Esophagus muscularis mucosa (tissue), 4 donors: ENCODE data around the gene SLC37A3. TPM values are rescaled to one million over a fixed set of nuclear protein-coding genes. Genes with fewer than 3 reads are reported as not detected.

Experiments
- DNase-seq: peaks from one replicate; pipeline ENCODE4 v3.0.0-alpha.2; 2017; ENCODE audit errors: extremely low spot score
- H3K27ac ChIP-seq, 4 donors: fragments of 200-600 bp; sonication (generic); replicated peaks in 1 of 4; 1 replicate in 3 of 4; 2 replicates in 1 of 4; pipeline ENCODE4 v1.5.1; 2016 to 2019; ENCODE audit warnings: mild to moderate bottlenecking in 1 of 4
- H3K27me3 ChIP-seq, 4 donors: fragments of 200-600 bp; sonication (generic); one replicate each; pipeline versions ENCODE4 v1.5.1 to v1.6.0; 2016 to 2019
- H3K36me3 ChIP-seq, 4 donors: fragments of 200-600 bp; sonication (generic); one replicate each; pipeline ENCODE4 v1.5.1; 2016 to 2019
- H3K4me1 ChIP-seq, 4 donors: fragments of 200-600 bp; sonication (generic); one replicate each; pipeline ENCODE4 v1.5.1; 2016 to 2019
- H3K4me3 ChIP-seq, 4 donors: fragments of 200-600 bp; sonication (generic); 1 replicate in 2 of 4; 2 replicates in 2 of 4; pipeline ENCODE4 v1.5.1; 2016 to 2019; ENCODE audit warnings: mild to moderate bottlenecking in 4 of 4, moderate library complexity in 1 of 4
- H3K9me3 ChIP-seq, 4 donors: fragments of 200-600 bp; sonication (generic); 1 replicate in 3 of 4; 2 replicates in 1 of 4; pipeline ENCODE4 v1.5.1; 2016 to 2019
- EP300 ChIP-seq: sonication (generic); formaldehyde crosslinking; IDR thresholded peaks from one replicate; pipeline ENCODE4 v1.6.1; 2017; ENCODE audit warnings: antibody characterized with exemption
- POLR2A ChIP-seq: fragments of 450-650 bp; IDR thresholded peaks from one replicate; pipeline ENCODE4 v1.6.1; 2017; ENCODE audit warnings: antibody characterized with exemption, moderate library complexity, mild to moderate bottlenecking, low read depth
- POLR2AphosphoS5 ChIP-seq, 2 donors: sonication (generic); formaldehyde crosslinking; IDR thresholded peaks; one replicate each; pipeline ENCODE4 v1.6.1; 2017; ENCODE audit warnings: antibody characterized with exemption in 2 of 2
- WGBS: methylation state at CpG from one replicate; pipeline ENCODE4 v1.1.5; 2018; 5-methylcytosine and 5-hydroxymethylcytosine counted together
- intact Hi-C: fragments of 100-400 bp; cut with DNase I; formaldehyde crosslinking; loops from one replicate; pipeline ENCODE4 v1.15.1; 2023
- total RNA-seq, 4 donors: library from RNA; depleted of rRNA; stranded (reverse); fragments of >200 nt; gene quantifications; one replicate each; pipeline versions ENCODE4 v1.1.0 to v1.2.1, GENCODE V29; 2016
- TF ChIP-seq, protein P1 (sequence below), 3 experiments: fragments of 200-600 bp in 2 of 3; fragments of 450-650 bp in 1 of 3; sonication (generic) in 2 of 3; IDR thresholded peaks; one replicate each; pipeline ENCODE4 v1.5.1; 2017 to 2019; ENCODE audit warnings: antibody characterized with exemption in 3 of 3, mild to moderate bottlenecking in 2 of 3, moderate library complexity in 1 of 3

SLC37A3 gene
- total RNA-seq, 4 donors from 2014 or later = 33.1 to 67.8 (median 49.0) TPM

DNA sequence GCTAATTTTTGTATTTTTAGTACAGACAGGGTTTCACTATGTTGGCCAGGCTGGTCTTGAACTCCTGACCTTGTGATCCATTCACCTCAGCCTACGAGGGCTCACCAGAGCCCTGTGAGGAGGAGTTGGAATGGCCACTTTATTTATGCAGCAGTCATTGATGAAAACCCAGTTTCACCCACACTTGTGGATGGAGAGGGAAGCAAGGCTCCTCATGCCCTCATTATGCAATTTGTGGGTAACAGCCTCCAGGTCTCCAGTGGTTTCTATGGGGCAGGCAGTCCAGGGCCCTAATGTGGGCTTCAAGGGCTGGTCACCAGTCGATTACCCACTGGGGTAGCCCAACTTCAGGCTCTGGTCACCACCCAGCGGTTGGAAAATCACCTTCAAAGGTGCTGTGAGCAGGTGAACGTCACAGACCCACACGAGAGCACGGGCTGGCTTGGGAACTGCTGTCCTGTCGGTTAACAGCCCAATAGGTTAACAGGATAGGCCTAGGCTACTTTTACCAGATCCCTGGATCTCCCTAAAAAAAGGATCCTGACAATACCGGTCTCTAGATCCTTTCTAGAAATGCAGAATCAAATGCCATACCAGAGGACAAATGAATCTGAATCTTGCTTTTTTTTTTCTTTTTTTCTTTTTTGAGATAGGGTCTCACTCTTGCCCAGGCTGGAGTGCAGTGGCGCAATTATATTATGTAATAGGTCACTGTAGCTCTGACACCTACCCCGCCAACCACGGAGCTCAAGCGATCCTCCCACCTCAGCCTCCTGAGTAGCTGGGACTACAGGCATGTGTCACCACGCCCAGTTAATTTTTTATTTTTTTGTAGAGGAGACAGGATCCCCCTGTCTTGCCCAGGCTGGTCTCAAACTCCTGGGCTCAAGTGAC lies 97.8 kb downstream of the SLC37A3 start:
- Histone ChIP-seq H3K27me3 (no peaks in the 10 kb centered on the region), H3K4me3 (no peak overlapping the region), H3K4me1 (no peaks in the 10 kb centered on the region), H3K27ac (no peak overlapping the region), H3K36me3 (no peaks in the 10 kb centered on the region), H3K9me3 (no peaks in the 10 kb centered on the region)
- no peak for DNase-seq
- TF ChIP-seq POLR2AphosphoS5 (IDR thresholded peaks at IDR 0.05) = no peak
- TF ChIP-seq, protein P1, sequence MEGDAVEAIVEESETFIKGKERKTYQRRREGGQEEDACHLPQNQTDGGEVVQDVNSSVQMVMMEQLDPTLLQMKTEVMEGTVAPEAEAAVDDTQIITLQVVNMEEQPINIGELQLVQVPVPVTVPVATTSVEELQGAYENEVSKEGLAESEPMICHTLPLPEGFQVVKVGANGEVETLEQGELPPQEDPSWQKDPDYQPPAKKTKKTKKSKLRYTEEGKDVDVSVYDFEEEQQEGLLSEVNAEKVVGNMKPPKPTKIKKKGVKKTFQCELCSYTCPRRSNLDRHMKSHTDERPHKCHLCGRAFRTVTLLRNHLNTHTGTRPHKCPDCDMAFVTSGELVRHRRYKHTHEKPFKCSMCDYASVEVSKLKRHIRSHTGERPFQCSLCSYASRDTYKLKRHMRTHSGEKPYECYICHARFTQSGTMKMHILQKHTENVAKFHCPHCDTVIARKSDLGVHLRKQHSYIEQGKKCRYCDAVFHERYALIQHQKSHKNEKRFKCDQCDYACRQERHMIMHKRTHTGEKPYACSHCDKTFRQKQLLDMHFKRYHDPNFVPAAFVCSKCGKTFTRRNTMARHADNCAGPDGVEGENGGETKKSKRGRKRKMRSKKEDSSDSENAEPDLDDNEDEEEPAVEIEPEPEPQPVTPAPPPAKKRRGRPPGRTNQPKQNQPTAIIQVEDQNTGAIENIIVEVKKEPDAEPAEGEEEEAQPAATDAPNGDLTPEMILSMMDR (IDR thresholded peaks at IDR 0.05) = no peak
- TF ChIP-seq EP300 = no peak
- TF ChIP-seq POLR2A = no peak
- intact Hi-C loops = no loop called here
- WGBS = 81% methylated on average over 13 of the region's 13 CpGs

DNA sequence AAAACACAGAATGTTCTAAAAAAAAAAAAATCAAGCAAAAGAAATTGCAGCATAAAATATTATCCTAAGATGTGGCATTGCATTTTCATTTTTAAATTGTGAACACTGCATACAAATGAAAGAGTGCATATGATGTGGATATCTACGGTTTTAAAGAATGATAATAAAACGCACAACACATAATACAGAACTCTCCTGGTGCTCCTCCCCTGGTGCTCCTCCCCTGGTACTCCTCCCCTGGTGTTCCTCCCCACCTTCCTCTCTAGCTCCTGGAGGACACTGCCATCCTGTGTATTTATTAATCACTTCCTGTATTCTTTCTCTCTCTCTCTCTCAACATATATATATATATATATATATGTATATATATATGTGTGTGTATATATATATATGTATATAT lies 100.1 kb downstream of the SLC37A3 start:
- Histone ChIP-seq H3K36me3 (no peaks in the 10 kb centered on the region), H3K9me3 (no peaks in the 10 kb centered on the region), H3K4me1 (no peaks in the 10 kb centered on the region), H3K27ac (no peak overlapping the region), H3K4me3 (no peak overlapping the region), H3K27me3 (no peaks in the 10 kb centered on the region)
- TF ChIP-seq POLR2AphosphoS5 (IDR thresholded peaks at IDR 0.05) = no peak
- TF ChIP-seq POLR2A = no peak
- intact Hi-C loops = no loop called here
- 87% methylated on average over 2 of the region's 2 CpGs for WGBS
- no peak for DNase-seq

DNA sequence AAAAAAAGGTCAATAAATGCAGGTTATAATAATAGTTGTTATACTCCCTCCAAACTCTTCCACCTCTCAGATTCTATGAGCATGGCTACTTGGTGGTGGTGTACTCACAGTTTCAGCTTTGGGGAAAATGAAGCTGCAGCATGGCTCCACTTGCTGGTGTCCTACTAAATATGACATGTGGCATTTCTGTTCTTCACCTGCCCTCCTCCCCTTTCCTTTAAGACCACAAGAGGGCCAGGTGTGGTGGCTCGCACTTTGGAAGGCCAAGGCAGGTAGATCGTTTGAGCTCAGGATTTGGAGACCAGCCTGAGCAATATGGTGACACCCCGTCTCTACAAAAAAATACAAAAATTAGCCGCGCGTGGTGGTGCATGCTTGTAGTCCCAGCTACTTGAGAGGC lies 101.1 kb downstream of the SLC37A3 start:
- H3K36me3 ChIP-seq = no peaks in the 10 kb centered on the region
- no peak overlapping the region for H3K27ac ChIP-seq
- intact Hi-C loops = no loop called here
- TF ChIP-seq POLR2A = no peak
- no peak for TF ChIP-seq EP300
- TF ChIP-seq POLR2AphosphoS5 (IDR thresholded peaks at IDR 0.05) = no peak
- TF ChIP-seq, protein P1 (IDR thresholded peaks at IDR 0.05) = no peak
- no peaks in the 10 kb centered on the region for H3K27me3 ChIP-seq
- DNase-seq = no peak
- H3K9me3 ChIP-seq = no peaks in the 10 kb centered on the region
- no peak overlapping the region for H3K4me3 ChIP-seq
- 97% methylated on average over 6 of the region's 6 CpGs for WGBS
- no peaks in the 10 kb centered on the region for H3K4me1 ChIP-seq

DNA sequence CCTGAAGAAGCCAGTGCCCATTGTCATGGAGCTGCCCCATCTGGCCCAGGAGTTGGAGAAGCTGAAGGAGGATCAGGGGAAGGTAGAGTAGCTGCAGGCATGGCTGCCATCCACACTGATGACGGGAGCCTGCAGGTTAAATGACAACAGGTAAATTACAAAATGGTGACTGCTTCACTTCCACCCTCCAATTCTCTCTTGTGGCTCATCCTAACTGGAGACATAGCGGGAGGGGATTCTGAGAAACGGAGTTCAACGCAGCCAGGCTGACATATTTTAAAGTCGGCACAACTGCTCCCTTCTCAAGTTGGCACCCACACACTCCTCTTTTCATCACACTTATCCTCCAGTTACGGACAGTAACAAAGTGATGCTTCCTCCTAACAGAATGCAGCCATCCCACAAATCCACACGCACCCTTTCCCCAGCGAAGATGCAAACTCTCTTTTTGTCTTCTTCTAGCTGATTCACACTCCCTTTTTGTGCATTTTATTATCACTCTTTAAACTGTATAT lies 103.0 kb downstream of the SLC37A3 start:
- whole genome bisulfite sequencing = 95% methylated on average over 8 of the region's 8 CpGs

DNA sequence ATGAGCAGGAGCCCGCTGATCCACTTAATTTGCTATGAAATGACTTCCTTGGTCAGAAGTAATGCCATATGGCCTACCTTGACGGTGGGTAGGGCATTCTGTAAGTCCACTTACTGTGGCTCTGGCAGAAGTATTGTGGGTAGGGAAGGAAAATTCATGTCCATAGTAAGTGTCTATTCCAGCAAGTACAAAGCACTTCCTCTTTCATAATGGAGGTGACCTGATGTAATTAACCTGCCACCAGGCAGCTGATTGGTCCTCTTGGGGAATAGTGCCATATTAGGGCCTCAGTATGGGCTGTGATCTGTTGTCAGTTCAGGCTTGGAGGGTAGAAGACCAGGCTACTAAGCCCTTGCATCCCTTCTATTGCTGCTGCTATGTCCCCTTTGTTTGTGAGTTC lies 103.9 kb downstream of the SLC37A3 start:
- H3K36me3 ChIP-seq = no peaks in the 10 kb centered on the region
- H3K9me3 ChIP-seq = no peaks in the 10 kb centered on the region
- 100% methylated on average over 2 of the region's 2 CpGs for WGBS
- no peak overlapping the region for H3K4me3 ChIP-seq
- TF ChIP-seq, protein P1 (IDR thresholded peaks at IDR 0.05) = no peak
- TF ChIP-seq EP300 (no peak), POLR2A (no peak), POLR2AphosphoS5 (IDR thresholded peaks at IDR 0.05) (no peak)
- no peaks in the 10 kb centered on the region for H3K27me3 ChIP-seq
- no peaks in the 10 kb centered on the region for H3K4me1 ChIP-seq
- H3K27ac ChIP-seq = no peak overlapping the region
- intact Hi-C loops = no loop called here
- no peak for DNase-seq

More for the DNA sequence above, 103.0 kb downstream of the SLC37A3 start:
- Histone ChIP-seq H3K4me1 (no peaks in the 10 kb centered on the region), H3K27ac (no peak overlapping the region), H3K27me3 (no peaks in the 10 kb centered on the region), H3K36me3 (no peaks in the 10 kb centered on the region), H3K9me3 (no peaks in the 10 kb centered on the region), H3K4me3 (no peak overlapping the region)
- TF ChIP-seq, protein P1 (IDR thresholded peaks at IDR 0.05) = no peak
- TF ChIP-seq POLR2A (no peak), POLR2AphosphoS5 (IDR thresholded peaks at IDR 0.05) (no peak), EP300 (no peak)
- DNase-seq = no peak
- intact Hi-C loops = no loop called here
